NCI-H2107 treated with DMSO at 0.1 percent for 48 hours (cell line): ENCODE data around the gene ACAP3.

ENCODE experiments used
- DNase-seq: peaks from one replicate; lab custom pipeline; 2025; ENCODE audit not compliant: unreplicated experiment; lab: John Stamatoyannopoulos, UW

ACAP3 gene

DNA sequence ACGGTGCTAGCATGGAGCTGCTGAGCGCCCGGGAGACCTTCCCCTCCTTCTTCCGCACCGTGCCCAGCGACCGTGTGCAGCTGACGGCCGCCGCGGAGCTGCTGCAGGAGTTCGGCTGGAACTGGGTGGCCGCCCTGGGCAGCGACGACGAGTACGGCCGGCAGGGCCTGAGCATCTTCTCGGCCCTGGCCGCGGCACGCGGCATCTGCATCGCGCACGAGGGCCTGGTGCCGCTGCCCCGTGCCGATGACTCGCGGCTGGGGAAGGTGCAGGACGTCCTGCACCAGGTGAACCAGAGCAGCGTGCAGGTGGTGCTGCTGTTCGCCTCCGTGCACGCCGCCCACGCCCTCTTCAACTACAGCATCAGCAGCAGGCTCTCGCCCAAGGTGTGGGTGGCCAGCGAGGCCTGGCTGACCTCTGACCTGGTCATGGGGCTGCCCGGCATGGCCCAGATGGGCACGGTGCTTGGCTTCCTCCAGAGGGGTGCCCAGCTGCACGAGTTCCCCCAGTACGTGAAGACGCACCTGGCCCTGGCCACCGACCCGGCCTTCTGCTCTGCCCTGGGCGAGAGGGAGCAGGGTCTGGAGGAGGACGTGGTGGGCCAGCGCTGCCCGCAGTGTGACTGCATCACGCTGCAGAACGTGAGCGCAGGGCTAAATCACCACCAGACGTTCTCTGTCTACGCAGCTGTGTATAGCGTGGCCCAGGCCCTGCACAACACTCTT, 24.5 kb upstream of the ACAP3 start:
- no peak for DNase-seq

DNA sequence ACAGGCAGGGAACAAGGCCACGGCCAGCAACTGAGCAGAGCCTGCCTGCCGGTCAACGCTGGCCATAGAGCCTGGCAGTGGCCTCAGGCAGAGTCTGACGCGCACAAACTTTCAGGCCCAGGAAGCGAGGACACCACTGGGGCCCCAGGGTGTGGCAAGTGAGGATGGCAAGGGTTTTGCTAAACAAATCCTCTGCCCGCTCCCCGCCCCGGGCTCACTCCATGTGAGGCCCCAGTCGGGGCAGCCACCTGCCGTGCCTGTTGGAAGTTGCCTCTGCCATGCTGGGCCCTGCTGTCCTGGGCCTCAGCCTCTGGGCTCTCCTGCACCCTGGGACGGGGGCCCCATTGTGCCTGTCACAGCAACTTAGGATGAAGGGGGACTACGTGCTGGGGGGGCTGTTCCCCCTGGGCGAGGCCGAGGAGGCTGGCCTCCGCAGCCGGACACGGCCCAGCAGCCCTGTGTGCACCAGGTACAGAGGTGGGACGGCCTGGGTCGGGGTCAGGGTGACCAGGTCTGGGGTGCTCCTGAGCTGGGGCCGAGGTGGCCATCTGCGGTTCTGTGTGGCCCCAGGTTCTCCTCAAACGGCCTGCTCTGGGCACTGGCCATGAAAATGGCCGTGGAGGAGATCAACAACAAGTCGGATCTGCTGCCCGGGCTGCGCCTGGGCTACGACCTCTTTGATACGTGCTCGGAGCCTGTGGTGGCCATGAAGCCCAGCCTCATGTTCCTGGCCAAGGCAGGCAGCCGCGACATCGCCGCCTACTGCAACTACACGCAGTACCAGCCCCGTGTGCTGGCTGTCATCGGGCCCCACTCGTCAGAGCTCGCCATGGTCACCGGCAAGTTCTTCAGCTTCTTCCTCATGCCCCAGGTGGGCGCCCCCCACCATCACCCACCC, 23.6 kb upstream of the ACAP3 start, which contains the start of gene TAS1R3:
Gene TAS1R3 (plus strand): TSS at position 213 of the 898 bp plus-strand sequence. CDS start 66 bp downstream, at position 279.
- no peak for DNase-seq

DNA sequence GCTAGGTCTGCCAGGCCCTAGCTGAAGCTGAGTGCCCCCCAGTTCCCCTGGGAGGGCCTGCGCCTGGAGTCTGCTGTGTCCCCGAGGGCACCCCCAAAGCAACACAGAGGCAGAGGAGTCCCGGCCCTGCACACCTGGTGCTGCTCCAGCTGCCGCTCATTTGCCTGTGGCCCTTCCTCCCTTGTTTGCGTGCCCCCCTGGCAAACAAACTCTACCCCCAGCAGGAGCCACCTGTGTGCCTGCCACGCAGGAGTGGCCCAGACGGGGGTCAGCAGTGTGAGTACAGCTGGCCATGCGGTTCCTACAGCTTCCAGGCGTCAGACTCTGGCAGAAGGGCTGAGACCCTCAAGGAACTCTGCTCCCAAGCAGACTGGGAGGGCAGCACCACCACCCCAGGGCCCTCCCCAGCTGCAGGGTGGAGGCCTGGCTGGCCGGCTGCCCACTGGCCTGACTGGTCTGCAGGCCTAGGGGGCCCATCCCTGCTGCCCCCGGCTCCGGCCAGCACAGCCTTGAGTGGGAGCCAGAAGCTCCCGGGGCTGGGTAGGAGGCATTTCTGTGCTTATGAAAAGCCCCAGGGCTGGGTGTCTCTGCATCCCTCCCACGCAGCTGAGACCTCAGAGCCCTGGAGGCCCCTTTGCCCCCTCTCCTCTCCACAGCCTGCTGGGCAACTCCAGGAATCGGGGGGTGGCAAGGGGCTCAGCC, 22.8 kb upstream of the ACAP3 start:
- DNase-seq = no peak

DNA sequence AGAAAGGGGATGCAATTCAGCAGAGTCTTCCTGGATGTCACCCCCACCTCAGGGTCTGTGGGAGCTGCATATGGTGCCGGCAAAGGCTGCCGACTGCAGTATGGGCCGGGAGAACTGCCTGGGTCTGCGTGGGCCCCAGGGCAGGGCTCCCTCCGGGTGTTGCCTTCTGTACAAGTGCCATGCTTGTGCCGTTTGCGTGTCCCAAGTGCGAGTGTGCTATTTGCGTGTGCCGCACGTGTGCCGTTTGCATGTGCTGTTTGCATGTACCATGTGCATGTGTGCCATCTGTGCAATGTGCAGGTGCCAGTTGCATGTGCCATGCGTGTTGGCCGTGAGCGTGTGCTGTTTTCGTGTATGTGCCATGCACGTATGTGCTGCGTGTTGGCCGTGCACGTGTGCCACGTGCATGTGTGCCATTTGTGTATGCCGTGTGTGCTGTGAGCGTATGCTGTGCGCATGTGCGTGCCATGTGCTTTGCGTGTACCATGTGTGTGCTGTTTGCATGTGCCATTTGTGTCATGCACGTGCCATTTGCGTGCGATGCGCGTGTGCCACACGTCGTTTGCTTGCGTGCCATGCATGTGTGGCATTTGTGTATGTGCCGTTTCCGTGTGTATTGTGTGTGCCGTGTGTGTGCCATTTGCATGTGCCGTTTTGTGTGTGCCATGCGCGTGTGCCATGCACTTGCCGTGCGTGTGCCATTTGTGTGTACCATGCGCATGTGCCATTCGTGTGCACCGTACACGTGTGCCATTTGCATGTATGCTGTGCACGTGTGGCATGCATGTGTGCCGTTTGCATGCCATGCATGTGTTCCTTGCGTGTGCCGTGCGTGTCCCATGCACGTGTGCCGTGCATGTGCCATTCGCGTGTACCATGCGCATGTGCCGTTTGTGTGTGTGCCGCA, 21.8 kb upstream of the ACAP3 start:
- DNase-seq = no peak

DNA sequence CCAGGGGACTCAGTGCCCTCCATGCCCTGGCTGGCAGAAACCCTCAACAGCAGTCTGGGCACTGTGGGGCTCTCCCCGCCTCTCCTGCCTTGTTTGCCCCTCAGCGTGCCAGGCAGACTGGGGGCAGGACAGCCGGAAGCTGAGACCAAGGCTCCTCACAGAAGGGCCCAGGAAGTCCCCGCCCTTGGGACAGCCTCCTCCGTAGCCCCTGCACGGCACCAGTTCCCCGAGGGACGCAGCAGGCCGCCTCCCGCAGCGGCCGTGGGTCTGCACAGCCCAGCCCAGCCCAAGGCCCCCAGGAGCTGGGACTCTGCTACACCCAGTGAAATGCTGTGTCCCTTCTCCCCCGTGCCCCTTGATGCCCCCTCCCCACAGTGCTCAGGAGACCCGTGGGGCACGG, 20.5 kb upstream of the ACAP3 start:
- DNase-seq = no peak

DNA sequence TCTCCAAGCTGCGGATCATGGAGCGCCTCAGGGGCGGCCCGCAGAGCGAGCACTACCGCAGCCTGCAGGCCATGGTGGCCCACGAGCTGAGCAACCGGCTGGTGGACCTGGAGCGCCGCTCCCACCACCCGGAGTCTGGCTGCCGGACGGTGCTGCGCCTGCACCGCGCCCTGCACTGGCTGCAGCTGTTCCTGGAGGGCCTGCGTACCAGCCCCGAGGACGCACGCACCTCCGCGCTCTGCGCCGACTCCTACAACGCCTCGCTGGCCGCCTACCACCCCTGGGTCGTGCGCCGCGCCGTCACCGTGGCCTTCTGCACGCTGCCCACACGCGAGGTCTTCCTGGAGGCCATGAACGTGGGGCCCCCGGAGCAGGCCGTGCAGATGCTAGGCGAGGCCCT, 19.6 kb upstream of the ACAP3 start:
- DNase-seq = no peak

DNA sequence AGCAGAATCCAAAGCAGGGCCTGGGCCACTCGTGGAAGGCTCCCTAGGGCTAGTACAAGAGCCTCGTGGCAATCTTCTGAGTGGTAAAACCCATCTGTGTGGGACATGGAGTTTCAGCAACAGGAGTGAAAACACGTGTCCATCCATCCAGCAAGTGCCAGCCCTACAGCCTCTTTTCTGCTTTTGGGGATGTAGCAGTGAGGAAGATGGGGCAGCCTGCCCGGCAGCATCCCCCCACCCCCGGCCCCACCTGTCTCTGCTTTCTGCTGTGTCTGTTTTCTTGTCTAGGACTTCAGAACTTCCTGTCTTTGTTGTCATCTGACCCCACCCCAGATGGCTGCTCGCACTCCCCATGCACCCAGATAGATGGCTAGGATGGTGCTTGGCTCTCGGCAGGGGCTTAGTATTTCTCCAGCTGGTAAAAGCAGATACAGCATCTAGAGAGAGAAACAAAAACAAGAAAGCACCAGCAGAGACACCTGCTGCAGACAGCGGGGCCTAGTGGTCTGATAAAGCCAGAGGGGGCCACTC, 18.4 kb upstream of the ACAP3 start:
- no peak for DNase-seq

DNA sequence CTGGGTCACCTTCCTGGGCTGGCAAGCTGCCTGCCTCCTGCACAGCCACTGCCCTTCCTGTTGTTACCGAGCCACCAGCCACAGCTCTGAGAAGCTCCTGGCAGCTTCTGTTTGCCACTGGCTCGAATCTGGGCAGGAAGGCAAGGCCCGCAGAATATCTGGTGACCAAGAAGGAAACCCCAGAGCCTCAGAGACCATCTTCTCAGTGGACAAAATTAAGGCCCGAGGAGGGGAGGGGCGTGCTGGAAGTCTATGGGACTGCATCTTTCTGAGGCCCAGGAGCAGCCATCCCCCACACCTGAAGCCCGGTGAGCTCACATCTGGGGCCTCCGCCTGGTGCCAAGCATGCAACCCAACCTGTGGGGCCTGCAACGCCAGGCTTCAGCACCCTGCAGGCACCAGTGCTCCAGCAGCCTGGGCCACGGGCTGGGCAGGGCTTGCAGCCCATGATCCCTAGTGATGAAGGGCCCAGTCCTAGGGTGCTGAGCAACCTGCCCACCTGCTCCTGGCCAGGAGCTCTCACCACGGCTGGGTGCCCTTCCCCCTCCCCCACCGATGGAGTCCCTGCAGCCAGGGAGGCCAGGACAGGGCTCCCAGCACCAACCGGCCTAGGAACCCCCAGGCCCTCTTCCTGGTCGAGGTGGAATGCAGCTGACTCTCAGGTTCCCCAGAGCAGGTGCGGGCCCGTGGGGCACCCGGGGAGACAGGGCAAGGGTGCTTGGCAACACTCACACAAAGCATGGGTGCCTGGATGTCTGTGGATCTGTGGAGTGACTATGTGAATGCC, 17.8 kb upstream of the ACAP3 start:
- no peak for DNase-seq

DNA sequence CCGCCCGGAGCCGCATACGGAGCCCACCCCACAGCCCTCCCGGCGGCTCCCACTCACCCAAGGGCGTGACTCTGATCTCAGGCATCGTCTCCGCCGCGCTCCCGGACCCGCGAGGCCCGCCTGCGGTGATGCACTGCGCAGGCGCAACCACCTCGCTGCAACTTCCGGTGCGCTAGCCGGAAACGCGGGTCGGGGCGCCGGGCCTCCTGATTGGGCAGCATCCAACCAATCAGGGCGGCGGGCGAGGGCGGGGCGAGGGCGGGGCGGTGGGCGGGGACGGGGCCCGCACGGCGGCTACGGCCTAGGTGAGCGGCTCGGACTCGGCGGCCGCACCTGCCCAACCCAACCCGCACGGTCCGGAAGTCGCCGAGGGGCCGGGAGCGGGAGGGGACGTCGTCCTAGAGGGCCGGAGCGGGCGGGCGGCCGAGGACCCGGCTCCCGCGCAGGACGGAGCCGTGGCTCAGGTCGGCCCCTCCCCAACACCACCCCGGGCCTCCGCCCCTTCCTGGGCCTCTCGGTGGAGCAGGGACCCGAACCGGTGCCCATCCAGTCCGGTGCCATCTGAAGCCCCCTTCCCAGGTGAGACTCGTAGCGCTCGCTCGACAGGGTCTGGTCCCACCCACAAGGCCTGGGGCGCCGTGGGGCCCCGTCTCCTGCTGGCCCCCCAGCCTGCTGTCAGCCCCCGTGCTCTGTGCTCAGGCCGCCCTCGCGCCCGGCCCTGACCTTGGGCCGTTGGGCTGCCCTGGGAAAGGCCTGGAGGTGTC, 17.0 kb upstream of the ACAP3 start, which contains the start of the genes CPTP and INTS11:
Gene CPTP (plus strand): TSS at position 279 of the 764 bp plus-strand sequence. CDS start 2,109 bp downstream, outside the sequence.
Gene INTS11 (minus strand): TSS at position 137 of the 764 bp plus-strand sequence. CDS start 52 bp downstream, at position 85.
- DNase-seq = peak; percentile 10

DNA sequence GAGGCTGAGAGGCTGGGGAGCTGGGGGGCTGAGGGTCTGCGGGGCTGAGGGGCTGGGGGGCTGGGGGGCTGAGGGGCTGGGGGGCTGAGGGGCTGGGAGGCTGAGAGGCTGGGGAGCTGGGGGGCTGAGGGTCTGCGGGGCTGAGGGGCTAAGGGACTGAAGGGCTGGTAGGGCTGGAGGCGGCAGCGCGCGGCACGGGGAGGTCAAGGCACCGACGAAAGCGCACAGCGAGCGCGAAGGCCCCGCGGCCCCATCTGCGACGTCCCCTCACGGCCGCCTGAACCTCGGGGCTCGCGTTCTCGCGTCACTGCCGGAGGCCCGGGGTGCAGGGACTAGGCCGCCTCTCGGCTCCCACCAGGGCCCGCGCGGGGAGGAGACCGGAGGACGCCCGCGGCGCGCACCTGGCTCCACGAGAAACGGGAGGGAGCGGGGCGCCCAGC, 16.4 kb upstream of the ACAP3 start:
- DNase-seq = no peak

DNA sequence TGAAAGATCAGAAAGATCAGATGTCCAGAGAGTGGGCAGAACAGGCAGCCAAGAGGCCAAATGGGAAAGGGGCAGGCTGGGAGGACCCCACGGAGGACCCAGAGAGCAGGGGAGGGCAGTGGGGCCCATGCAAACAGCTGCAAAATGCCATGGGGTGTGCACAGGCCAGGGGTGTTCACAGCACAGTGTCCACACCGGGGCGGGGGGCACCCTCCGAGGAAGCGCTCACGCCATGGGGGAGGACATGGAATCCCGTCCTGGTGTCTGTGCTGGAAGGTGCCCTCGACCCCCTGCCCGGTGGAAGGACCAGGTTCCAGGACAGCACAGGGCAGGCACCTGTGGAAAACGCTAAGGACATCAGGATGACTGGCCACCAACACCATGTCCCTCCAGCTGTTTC, 15.2 kb upstream of the ACAP3 start:
- no peak for DNase-seq

DNA sequence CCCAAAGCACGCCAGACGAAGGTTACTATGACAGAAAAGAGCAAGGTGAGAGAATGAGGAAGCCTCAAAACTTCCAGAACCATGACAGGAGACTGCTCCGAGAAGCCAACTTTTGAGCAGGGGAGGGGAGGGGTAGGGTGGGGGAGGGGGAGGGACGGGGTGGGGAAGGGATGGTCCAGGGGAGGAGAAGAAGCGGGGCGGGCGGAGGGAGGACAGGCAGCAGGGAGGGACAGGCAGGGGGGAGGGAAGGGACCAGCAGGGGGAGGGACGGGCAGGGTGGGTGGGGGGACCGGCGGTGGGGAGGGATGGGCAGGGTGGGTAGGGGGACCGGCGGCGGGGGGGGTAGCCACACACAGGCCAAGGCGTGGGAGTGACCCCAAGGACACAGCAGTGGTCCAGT, 14.7 kb upstream of the ACAP3 start:
- DNase-seq = no peak

DNA sequence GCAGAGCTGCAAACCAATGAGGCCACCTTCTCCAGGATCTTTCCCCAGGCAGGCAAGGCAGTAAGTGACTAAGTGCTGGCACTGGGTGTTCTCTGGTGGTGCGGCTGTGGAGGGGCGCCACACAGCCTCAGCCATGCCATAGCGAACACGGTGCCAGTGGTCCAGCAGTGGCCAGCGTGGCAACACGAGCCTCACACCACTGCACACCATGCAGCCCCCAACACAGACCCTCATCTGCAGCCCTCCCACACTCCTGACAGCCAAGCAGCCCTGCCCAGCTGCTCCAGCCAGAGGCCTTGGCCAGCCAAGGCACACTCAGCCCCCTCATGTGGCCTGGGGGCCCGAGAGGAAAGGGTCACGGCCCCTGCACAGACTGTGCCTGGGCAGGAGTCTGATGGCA, 13.7 kb upstream of the ACAP3 start:
- no peak for DNase-seq

DNA sequence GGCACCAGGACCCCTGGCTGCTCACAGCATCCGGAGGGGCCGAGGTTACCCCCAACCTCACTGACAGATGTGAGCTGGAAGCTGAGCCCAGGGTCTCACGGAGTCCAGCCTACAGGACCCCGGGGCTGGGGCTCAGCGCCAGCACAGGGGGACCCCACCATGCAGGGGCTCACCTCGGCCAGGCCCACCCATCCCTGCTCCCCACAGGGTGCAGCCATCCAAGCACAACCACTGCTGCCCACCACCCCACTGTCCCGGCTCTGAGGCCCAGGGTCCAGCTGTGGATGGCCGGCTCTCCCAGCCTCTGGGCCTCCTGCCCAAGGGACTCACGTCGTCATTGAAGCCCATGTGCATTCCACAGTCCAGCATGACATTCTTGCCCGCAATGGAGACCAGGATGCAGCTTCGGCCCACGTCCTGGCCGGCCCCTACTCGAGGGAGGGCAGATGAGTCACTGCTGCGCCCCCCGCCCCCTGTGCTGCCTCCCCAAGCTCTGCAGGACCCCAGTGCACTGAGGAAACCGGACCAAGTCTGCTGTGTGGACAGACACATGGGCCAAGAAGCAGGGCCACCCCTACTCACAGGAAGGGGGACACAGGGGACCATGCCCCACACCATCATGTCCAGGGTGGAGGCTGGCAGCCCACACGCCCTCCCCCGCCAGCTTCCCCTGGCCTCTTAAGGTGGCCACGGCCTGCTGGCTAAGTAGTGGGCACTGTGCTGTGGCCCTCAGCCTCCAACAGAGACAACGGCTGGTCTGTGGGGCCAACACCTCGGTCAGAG, 13.1 kb upstream of the ACAP3 start:
- no peak for DNase-seq

DNA sequence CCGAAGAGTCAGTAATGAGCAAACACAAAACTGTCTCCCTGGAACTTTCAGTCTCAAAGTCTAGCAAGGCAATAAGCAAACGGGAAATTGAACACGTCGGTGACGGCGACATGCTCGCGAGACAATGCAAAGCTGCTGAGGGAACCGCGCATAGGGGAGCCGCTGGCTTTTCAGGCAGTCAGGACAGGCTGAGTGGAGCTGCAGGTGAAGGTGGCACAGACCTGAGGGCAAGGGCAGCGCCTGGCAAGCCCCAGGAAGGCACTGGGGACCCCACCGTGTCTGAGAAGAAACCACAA, 11.9 kb upstream of the ACAP3 start:
- DNase-seq = no peak

DNA sequence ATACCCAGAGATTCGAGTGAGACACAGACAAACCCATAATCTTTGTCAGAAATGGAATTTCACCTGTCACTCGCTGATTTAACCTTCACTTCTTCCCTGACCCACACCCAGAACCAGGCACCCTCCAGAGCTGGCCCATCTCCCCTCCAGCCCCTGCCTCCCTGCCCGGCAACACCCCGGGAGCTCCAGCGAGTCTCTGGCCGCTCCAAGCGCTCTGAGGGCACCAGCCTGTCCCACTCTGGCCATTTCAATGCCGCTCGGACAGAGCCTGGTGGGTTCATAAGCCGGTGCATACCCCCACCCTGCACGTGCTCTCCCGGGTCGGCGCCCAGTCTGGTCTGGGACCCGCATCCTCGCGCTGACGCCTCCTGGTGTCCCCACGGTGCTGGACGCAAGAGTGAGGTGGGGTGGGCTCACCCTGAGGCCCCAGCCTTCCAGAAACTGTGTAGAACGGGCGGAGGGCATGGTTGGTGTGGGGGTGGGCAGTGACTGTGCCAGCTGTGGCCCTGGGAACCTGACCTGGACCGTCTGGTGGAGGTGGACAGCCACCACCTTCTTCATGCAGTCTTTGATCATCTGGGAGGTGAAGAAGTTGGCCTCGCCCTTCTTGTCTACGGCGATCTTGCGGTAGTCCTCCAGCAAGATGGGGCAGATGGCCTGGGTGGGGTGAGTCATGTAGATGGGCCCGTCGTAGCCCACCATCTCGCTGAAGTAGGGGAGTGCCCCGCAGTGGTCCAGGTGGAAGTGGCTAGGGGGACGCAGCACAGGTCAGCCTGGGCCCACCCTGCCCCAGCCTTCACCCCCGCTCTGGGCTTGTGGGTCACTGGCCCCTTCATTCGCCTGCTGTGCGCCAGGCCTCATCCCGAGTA, 11.3 kb upstream of the ACAP3 start:
- no peak for DNase-seq

DNA sequence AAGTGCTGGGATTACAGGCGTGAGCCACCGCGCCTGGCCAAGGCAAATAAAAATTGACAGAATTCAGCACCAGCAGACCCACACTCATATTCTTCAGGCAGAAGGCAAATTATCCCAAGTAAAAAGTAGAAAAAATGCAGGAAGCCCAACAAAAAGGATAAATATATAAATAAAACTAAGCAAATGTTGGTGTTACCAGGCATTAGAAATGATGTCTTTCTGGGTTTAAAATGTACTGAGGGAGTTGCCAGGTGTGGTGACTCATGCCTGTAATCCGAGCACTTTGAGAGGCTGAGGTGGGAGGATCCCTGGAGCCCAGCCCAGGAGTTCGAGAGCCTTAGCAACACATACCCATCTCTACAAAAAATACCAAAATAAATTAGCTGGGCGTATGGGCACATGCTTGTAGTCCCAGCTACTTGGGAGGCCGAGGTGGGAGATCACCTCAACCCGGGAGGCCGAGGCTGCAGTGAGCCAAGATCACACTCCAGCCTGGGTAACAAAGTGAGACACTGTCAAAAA, 10.5 kb upstream of the ACAP3 start:
- DNase-seq = peak; percentile 4
